Immature natural killer cell (primary cell): ENCODE data around the gene FGF12. TPM values are rescaled to one million over a fixed set of nuclear protein-coding genes. Genes with fewer than 3 reads are reported as not detected.
"Not testable (repeated sequence)": the region's sequence is repeated elsewhere in the genome, so short reads cannot be mapped to it uniquely, and the experiment has no call there.

Source experiments
- DNase-seq, 3 donors: peaks; one replicate each; pipeline ENCODE4 v3.0.0; 2022; ENCODE audit warnings: mixed read lengths in 1 of 3
- H3K27ac Mint-ChIP-seq, 6 donors: one replicate each; pipeline ENCODE4 v1.8.0; 2020; ENCODE audit warnings: mixed read lengths in 6 of 6, mild to moderate bottlenecking in 5 of 6, inconsistent platforms in 4 of 6, moderate library complexity in 3 of 6
- H3K27me3 Mint-ChIP-seq, 3 donors: one replicate each; pipeline ENCODE4 v1.8.0; 2020 to 2021; ENCODE audit warnings: low read depth in 3 of 3, mild to moderate bottlenecking in 3 of 3, mixed read lengths in 3 of 3, moderate library complexity in 3 of 3, inconsistent platforms in 1 of 3
- H3K36me3 Mint-ChIP-seq, 3 donors: one replicate each; pipeline ENCODE4 v1.8.0; 2020; ENCODE audit warnings: mixed read lengths in 3 of 3, inconsistent platforms in 2 of 3, mild to moderate bottlenecking in 2 of 3
- H3K4me1 Mint-ChIP-seq, 2 donors: one replicate each; pipeline ENCODE4 v1.8.0; 2020; ENCODE audit warnings: inconsistent platforms in 2 of 2, mild to moderate bottlenecking in 2 of 2, mixed read lengths in 2 of 2, moderate library complexity in 1 of 2
- H3K4me3 Mint-ChIP-seq, 5 donors: one replicate each; pipeline ENCODE4 v1.8.0; 2020; ENCODE audit warnings: mild to moderate bottlenecking in 5 of 5, mixed read lengths in 5 of 5, inconsistent platforms in 3 of 5, moderate library complexity in 3 of 5
- H3K9me3 Mint-ChIP-seq, 6 donors: one replicate each; pipeline ENCODE4 v1.8.0; 2020; ENCODE audit warnings: mild to moderate bottlenecking in 6 of 6, mixed read lengths in 6 of 6, inconsistent platforms in 4 of 6, moderate library complexity in 3 of 6
- polyA plus RNA-seq, 3 donors: library from polyadenylated mRNA; unstranded; fragments of 300-500 nt; fragmentation: Illumina TruSeq; gene quantifications; one replicate each; pipeline ENCODE4 v1.2.3, GENCODE V29; 2021

FGF12 gene
- not detected for polyA plus RNA-seq

DNA sequence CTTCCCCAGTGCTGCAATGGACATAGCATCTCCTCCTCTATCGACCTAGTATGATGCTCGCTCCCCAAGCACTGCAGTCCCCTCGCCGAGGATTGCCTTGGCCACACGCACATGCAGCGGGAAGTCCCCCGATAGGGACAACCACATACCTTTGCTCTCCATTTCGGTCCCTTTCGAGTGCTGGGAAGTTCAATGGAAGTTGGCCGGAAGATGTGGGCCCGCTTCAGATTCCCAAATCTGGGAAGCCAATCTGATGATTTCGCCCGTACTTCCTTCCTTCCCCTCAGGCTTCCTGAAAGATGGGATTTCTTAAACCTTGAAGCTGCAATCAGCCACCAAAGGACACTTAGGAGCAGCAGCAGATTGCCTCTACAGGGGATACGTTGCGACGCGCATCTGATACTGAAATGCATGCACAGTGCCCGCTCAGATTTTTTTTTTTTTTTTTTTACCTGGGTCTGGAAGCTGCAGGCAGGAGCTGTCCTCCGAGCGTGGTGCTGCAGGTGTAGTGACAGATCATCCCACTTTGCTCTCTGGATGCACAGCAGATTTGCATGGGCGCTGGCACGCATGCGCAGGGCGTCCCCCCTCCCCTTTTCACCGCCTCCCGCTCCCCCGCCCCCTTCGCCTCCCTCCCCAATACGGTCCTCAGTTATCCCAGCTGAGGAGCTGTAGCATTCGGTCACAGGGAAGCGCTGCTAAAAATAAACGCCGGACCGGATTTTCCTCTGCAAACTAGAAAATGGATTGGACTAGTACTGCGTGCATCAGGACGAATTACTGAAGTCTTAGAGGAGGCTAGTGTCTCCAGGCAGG, at the start of gene FGF12:
FGF12 (minus strand) TSS at position 510 of the 816 bp plus-strand sequence.
- Mint-ChIP-seq H3K4me3 (no peak within 1 kb of the TSS), H3K27me3 (peaks cover 2 to 8% (median 5%) of the 10 kb centered on the region in 3 donors), H3K4me1 (no peaks in the 10 kb centered on the region), H3K36me3 (no peaks in the 10 kb centered on the region), H3K27ac (no peak within 1 kb of the TSS), H3K9me3 (peaks cover 0 to 20% (median 2%) of the 10 kb centered on the region in 6 donors)
- DNase-seq, result no peak

GRCh38 chr3:192774341-192774740, 47.0 kb upstream of the FGF12 start:
- H3K27me3 Mint-ChIP-seq, H3K27ac Mint-ChIP-seq, H3K36me3 Mint-ChIP-seq, DNase-seq, H3K4me1 Mint-ChIP-seq, H3K4me3 Mint-ChIP-seq: not testable (repeated sequence)
- peaks cover 2 to 33% (median 20%) of the 10 kb centered on the region in 6 donors for H3K9me3 Mint-ChIP-seq

GRCh38 chr3:192772240-192772894, 45.0 kb upstream of the FGF12 start:
- Mint-ChIP-seq H3K27ac (no peak overlapping the region), H3K9me3 (peaks cover 2 to 29% (median 20%) of the 10 kb centered on the region in 6 donors), H3K4me1 (no peaks in the 10 kb centered on the region), H3K36me3 (peaks cover 0 to 3% (median 0%) of the 10 kb centered on the region in 3 donors), H3K27me3 (no peaks in the 10 kb centered on the region), H3K4me3 (no peak overlapping the region)
- DNase-seq, result no peak

DNA sequence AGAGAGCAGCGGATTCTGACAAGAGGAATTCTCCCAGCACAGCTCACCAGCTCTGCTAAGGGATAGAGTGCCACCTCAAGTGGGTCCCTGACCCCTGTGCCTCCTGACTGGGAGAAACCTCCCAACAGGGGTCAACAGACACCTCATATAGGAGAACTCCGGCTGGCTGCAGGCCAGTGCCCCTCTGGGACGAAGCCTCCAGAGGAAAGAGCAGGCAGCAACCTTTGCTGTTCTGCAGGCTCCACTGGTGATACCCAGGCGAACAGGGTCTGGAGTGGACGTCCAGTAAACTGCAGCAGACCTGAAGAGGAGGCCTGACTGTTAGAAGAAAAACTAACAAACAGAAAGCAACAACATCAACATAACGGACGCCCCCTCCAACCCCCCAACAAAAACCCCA, 31.3 kb upstream of the FGF12 start:
- Mint-ChIP-seq H3K4me1 (no peaks in the 10 kb centered on the region), H3K4me3 (no peak overlapping the region), H3K36me3 (no peaks in the 10 kb centered on the region), H3K9me3 (peaks cover 0 to 18% (median 8%) of the 10 kb centered on the region in 6 donors), H3K27ac (no peak overlapping the region), H3K27me3 (peaks cover 0 to 3% (median 0%) of the 10 kb centered on the region in 3 donors)
- DNase-seq, result no peak

- H3K4me3 Mint-ChIP-seq, result no peak overlapping the region
- peaks cover 2 to 17% (median 7%) of the 10 kb centered on the region in 6 donors for H3K9me3 Mint-ChIP-seq
- no peaks in the 10 kb centered on the region for H3K36me3 Mint-ChIP-seq
- H3K27ac Mint-ChIP-seq, result no peak overlapping the region
- H3K4me1 Mint-ChIP-seq, result no peaks in the 10 kb centered on the region
- peaks cover 0 to 2% (median 2%) of the 10 kb centered on the region in 3 donors for H3K27me3 Mint-ChIP-seq
- DNase-seq, result no peak
Observed at GRCh38 chr3:192751148-192751547, 23.8 kb upstream of the FGF12 start.

DNA sequence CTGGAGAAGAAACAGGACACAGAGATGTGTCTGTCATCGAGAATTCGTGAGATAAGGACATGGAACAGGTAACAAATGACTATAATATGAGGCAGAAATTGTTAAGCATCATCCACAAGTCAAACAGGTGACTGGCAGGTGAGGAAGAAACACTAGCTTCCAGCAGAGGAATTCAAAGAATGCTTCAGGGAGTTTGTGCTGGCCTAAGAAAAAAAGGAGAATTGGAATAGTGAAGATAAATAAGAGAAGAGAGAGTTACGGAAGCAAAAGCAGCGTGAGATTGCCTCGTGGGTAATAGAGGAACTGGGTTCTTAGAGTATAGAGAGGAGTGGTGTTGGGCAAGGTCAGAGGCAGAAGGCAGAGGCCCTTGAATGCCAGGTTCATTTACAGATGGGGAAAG, 22.9 kb upstream of the FGF12 start:
- H3K36me3 Mint-ChIP-seq, result peaks cover 0 to under 1% (median 0%) of the 10 kb centered on the region in 3 donors
- no peak for DNase-seq
- no peaks in the 10 kb centered on the region for H3K4me1 Mint-ChIP-seq
- H3K9me3 Mint-ChIP-seq, result peaks cover 0 to 16% (median 9%) of the 10 kb centered on the region in 6 donors
- H3K27ac Mint-ChIP-seq, result no peak overlapping the region
- H3K4me3 Mint-ChIP-seq, result no peak overlapping the region
- H3K27me3 Mint-ChIP-seq, result peaks cover 0 to 2% (median 2%) of the 10 kb centered on the region in 3 donors

GRCh38 chr3:192747746-192748145, 20.4 kb upstream of the FGF12 start:
- no peak for DNase-seq
- Mint-ChIP-seq H3K9me3 (peaks cover 0 to 18% (median 7%) of the 10 kb centered on the region in 6 donors), H3K4me3 (no peak overlapping the region)

GRCh38 chr3:192747145-192747544, 19.8 kb upstream of the FGF12 start:
- Mint-ChIP-seq H3K36me3 (peaks cover 0 to 3% (median 0%) of the 10 kb centered on the region in 3 donors), H3K27me3 (peaks cover 0 to 2% (median 2%) of the 10 kb centered on the region in 3 donors), H3K27ac (no peak overlapping the region), H3K4me1 (no peaks in the 10 kb centered on the region), H3K4me3 (no peak overlapping the region), H3K9me3 (peaks cover 0 to 18% (median 7%) of the 10 kb centered on the region in 6 donors)
- no peak for DNase-seq

More at GRCh38 chr3:192747746-192748145, 20.4 kb upstream of the FGF12 start:
- H3K27me3 Mint-ChIP-seq, result peaks cover 0 to 2% (median 2%) of the 10 kb centered on the region in 3 donors
- no peaks in the 10 kb centered on the region for H3K4me1 Mint-ChIP-seq
- H3K36me3 Mint-ChIP-seq, result peaks cover 0 to 3% (median 0%) of the 10 kb centered on the region in 3 donors
- H3K27ac Mint-ChIP-seq, result no peak overlapping the region

DNA sequence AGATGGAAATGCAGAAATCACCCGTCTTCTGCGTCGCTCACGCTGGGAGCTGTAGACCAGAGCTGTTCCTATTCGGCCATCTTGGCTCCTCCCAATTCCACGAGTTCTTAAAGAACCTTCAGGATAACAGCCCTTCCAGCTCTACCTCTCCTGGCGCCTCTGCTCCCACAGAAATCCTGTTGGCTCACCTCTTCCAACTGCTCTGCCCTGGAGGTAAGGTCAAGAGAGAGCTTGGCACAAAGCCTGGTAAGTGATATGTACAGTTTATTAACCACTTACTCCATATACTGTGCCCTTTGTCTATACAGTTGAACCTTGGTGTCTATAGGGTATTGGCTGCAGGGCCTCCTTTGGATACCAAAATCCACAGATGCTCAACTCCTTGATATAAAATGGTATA, 17.8 kb upstream of the FGF12 start:
- Mint-ChIP-seq H3K4me3 (no peak overlapping the region), H3K27me3 (peaks cover 0 to 2% (median 2%) of the 10 kb centered on the region in 3 donors), H3K9me3 (peaks cover 0 to 16% (median 6%) of the 10 kb centered on the region in 6 donors), H3K27ac (no peak overlapping the region), H3K4me1 (no peaks in the 10 kb centered on the region), H3K36me3 (peaks cover 0 to 3% (median 0%) of the 10 kb centered on the region in 3 donors)
- no peak for DNase-seq

GRCh38 chr3:192744604-192745003, 17.3 kb upstream of the FGF12 start:
- not testable (repeated sequence) for H3K36me3 Mint-ChIP-seq, H3K4me1 Mint-ChIP-seq, H3K27me3 Mint-ChIP-seq, DNase-seq, H3K27ac Mint-ChIP-seq, H3K4me3 Mint-ChIP-seq
- peaks cover 0 to 16% (median 5%) of the 10 kb centered on the region in 6 donors for H3K9me3 Mint-ChIP-seq

GRCh38 chr3:192737506-192737905, 10.2 kb upstream of the FGF12 start:
- Mint-ChIP-seq H3K4me3 (no peak overlapping the region), H3K27me3 (no peaks in the 10 kb centered on the region), H3K36me3 (no peaks in the 10 kb centered on the region), H3K4me1 (no peaks in the 10 kb centered on the region), H3K9me3 (peaks cover 0 to 18% (median 2%) of the 10 kb centered on the region in 6 donors), H3K27ac (no peak overlapping the region)
- DNase-seq, result no peak

- no peak overlapping the region for H3K27ac Mint-ChIP-seq
- no peaks in the 10 kb centered on the region for H3K36me3 Mint-ChIP-seq
- peaks cover 2 to 5% (median 5%) of the 10 kb centered on the region in 3 donors for H3K27me3 Mint-ChIP-seq
- H3K9me3 Mint-ChIP-seq, result peaks cover 0 to 19% (median 3%) of the 10 kb centered on the region in 6 donors
- H3K4me1 Mint-ChIP-seq, result no peaks in the 10 kb centered on the region
- no peak for DNase-seq
- H3K4me3 Mint-ChIP-seq, result no peak overlapping the region
Observed at GRCh38 chr3:192731233-192731632, 3.9 kb upstream of the FGF12 start.

DNA sequence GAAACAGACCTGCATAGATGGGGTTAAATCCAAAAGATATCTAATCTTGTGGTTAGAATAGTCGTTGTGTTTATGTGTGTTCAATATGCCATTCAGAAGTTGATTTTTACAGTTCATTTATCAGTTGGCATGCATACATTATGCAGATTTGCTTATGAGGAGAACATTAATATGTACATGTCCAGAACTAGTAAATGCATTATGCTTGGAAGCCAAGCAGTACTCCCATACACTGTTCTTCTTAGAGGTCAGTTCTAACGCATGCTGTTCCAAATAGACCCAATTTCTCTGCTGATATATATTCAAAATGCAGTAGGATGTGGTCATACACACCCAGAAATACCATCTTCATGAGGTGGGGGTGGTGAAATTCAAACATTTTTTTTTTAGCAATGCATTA, 956 bp downstream of the FGF12 start:
- no peak overlapping the region for H3K4me3 Mint-ChIP-seq
- H3K9me3 Mint-ChIP-seq, result peaks cover 0 to 23% (median 2%) of the 10 kb centered on the region in 6 donors
- no peaks in the 10 kb centered on the region for H3K36me3 Mint-ChIP-seq
- no peaks in the 10 kb centered on the region for H3K4me1 Mint-ChIP-seq
- H3K27ac Mint-ChIP-seq, result no peak overlapping the region
- DNase-seq, result no peak
- peaks cover 2 to 8% (median 5%) of the 10 kb centered on the region in 3 donors for H3K27me3 Mint-ChIP-seq

- Mint-ChIP-seq H3K27me3 (peaks cover 0 to 2% (median 0%) of the 10 kb centered on the region in 3 donors), H3K27ac (no peak overlapping the region), H3K36me3 (no peaks in the 10 kb centered on the region), H3K9me3 (peaks cover 0 to 25% (median 6%) of the 10 kb centered on the region in 6 donors), H3K4me1 (no peaks in the 10 kb centered on the region), H3K4me3 (no peak overlapping the region)
- DNase-seq, result no peak
Observed at GRCh38 chr3:192719964-192720363, 7.4 kb downstream of the FGF12 start.
